OCI-LY1 (cell line): ENCODE data around the gene ERAL1.

ENCODE experiments used
- H2AFZ ChIP-seq: fragments of 200-600 bp; sonication (generic), shearing (Covaris generic); 2 replicates; pipeline ENCODE4 v1.6.0; 2014; ENCODE audit warnings: antibody characterized with exemption, mild to moderate bottlenecking, low read length
- H3F3A ChIP-seq: fragments of 200-600 bp; sonication (generic), shearing (Covaris generic); 2 replicates; pipeline ENCODE4 v1.6.0; 2014; ENCODE audit warnings: mild to moderate bottlenecking, antibody characterized with exemption, low read length, moderate library complexity; ENCODE audit not compliant: insufficient read depth
- H3K27ac ChIP-seq: fragments of 200-600 bp; sonication (generic); 2 replicates; pipeline ENCODE4 v1.5.1; 2014; ENCODE audit warnings: low read length, mixed run types, mild to moderate bottlenecking, low read depth; ENCODE audit not compliant: poor library complexity, severe bottlenecking
- H3K27me3 ChIP-seq: fragments of 200-600 bp; sonication (generic); 2 replicates; pipeline ENCODE4 v1.6.0; 2014; ENCODE audit warnings: antibody characterized with exemption, mild to moderate bottlenecking, low read length, moderate library complexity; ENCODE audit not compliant: insufficient read depth
- H3K36me3 ChIP-seq: fragments of 200-600 bp; sonication (generic); 2 replicates; pipeline ENCODE4 v1.6.1; 2014; ENCODE audit warnings: mild to moderate bottlenecking, antibody characterized with exemption, low read length, moderate library complexity, mixed read lengths; ENCODE audit not compliant: insufficient read depth
- H3K4me1 ChIP-seq: fragments of 200-600 bp; sonication (generic); 2 replicates; pipeline ENCODE4 v1.5.1; 2014; ENCODE audit warnings: mild to moderate bottlenecking, low read length, moderate library complexity; ENCODE audit not compliant: insufficient read depth, severe bottlenecking
- H3K4me2 ChIP-seq: fragments of 200-600 bp; sonication (generic), shearing (Covaris generic); 2 replicates; pipeline ENCODE4 v1.6.1; 2014; ENCODE audit warnings: low read length
- H3K4me3 ChIP-seq: fragments of 200-600 bp; sonication (generic); 2 replicates; pipeline ENCODE4 v1.5.1; 2014; ENCODE audit warnings: low read length, low read depth, mild to moderate bottlenecking, mixed read lengths; ENCODE audit not compliant: poor library complexity, severe bottlenecking
- H3K79me2 ChIP-seq: fragments of 200-600 bp; shearing (Covaris generic); 2 replicates; pipeline ENCODE4 v1.6.1; 2016; ENCODE audit warnings: mixed run types, low read length, mixed read lengths; ENCODE audit not compliant: insufficient read depth
- H3K9ac ChIP-seq: fragments of 200-600 bp; sonication (generic), shearing (Covaris generic); 2 replicates; pipeline ENCODE4 v1.6.1; 2014; ENCODE audit warnings: mild to moderate bottlenecking, low read length, mixed read lengths
- H3K9me2 ChIP-seq: fragments of 200-600 bp; sonication (generic), shearing (Covaris generic); 2 replicates; pipeline ENCODE4 v1.6.1; 2014; ENCODE audit warnings: low read depth, mild to moderate bottlenecking, low read length, mixed read lengths
- H3K9me3 ChIP-seq: fragments of 200-600 bp; shearing (Covaris generic); 2 replicates; pipeline ENCODE4 v1.6.1; 2014; ENCODE audit warnings: low read length, mixed read lengths
- H4K20me1 ChIP-seq: fragments of 200-600 bp; sonication (generic), shearing (Covaris generic); 2 replicates; pipeline ENCODE4 v1.6.0; 2016; ENCODE audit warnings: mild to moderate bottlenecking, low read length; ENCODE audit not compliant: insufficient read depth
- CTCF ChIP-seq: fragments of 200-600 bp; sonication (generic), shearing (Covaris generic); IDR thresholded peaks from 2 replicates; pipeline ENCODE4 v1.5.1; 2017; ENCODE audit warnings: mild to moderate bottlenecking, antibody characterized with exemption, low read length, moderate library complexity, mixed read lengths
- EZH2 ChIP-seq: fragments of 200-600 bp; sonication (generic), shearing (Covaris generic); IDR thresholded peaks from 2 replicates; pipeline ENCODE4 v1.8.0; 2017; ENCODE audit warnings: borderline replicate concordance, mixed run types, mild to moderate bottlenecking, antibody characterized with exemption, low read length, moderate library complexity, mixed read lengths

Gene ERAL1

GRCh38 chr17:28895794-28896447, 41.1 kb downstream of the ERAL1 start:
- H3K27ac ChIP-seq: peak overlapping the region; percentile 65
- H3K9me3 ChIP-seq: no peaks in the 10 kb centered on the region
- peak overlapping the region; percentile 90 for H3K4me3 ChIP-seq
- H3K9ac ChIP-seq: peak overlapping the region; percentile 91
- H3F3A ChIP-seq: no peaks in the 10 kb centered on the region
- H3K27me3 ChIP-seq: no peaks in the 10 kb centered on the region
- peaks cover 16% of the 10 kb centered on the region for H3K36me3 ChIP-seq
- no peaks in the 10 kb centered on the region for H4K20me1 ChIP-seq
- no peak overlapping the region for H2AFZ ChIP-seq
- H3K4me2 ChIP-seq: peak overlapping the region; percentile 94
- no peaks in the 10 kb centered on the region for H3K9me2 ChIP-seq
- peaks cover 11% of the 10 kb centered on the region; the same call in 1 of the 2 replicates for H3K79me2 ChIP-seq
- TF ChIP-seq EZH2 (no peak), CTCF (no peak)
- H3K4me1 ChIP-seq: peaks cover 49% of the 10 kb centered on the region

GRCh38 chr17:28896491-28896883, 41.7 kb downstream of the ERAL1 start:
- H3K4me1 ChIP-seq: peaks cover 54% of the 10 kb centered on the region
- H3K9ac ChIP-seq: peak overlapping the region; percentile 91
- no peaks in the 10 kb centered on the region for H3K27me3 ChIP-seq
- no peaks in the 10 kb centered on the region for H3K9me3 ChIP-seq
- peaks cover 10% of the 10 kb centered on the region for H3K36me3 ChIP-seq
- H2AFZ ChIP-seq: no peak overlapping the region
- H4K20me1 ChIP-seq: no peaks in the 10 kb centered on the region
- H3K4me2 ChIP-seq: peak overlapping the region; percentile 94
- peak overlapping the region; percentile 65 for H3K27ac ChIP-seq
- no peaks in the 10 kb centered on the region for H3K9me2 ChIP-seq
- peaks cover 14% of the 10 kb centered on the region for H3K79me2 ChIP-seq
- peak overlapping the region; percentile 90 for H3K4me3 ChIP-seq
- TF ChIP-seq EZH2 (no peak), CTCF (no peak)
- H3F3A ChIP-seq: no peaks in the 10 kb centered on the region

- H3K4me3 ChIP-seq: peak within 1 kb of the TSS; percentile 90
- H3K9ac ChIP-seq: peak within 1 kb of the TSS; percentile 91
- peak within 1 kb of the TSS; percentile 94 for H3K4me2 ChIP-seq
- H3K36me3 ChIP-seq: peaks cover 8% of the 10 kb centered on the region
- no peaks in the 10 kb centered on the region for H3F3A ChIP-seq
- H3K4me1 ChIP-seq: peaks cover 61% of the 10 kb centered on the region
- H3K27me3 ChIP-seq: no peaks in the 10 kb centered on the region
- TF ChIP-seq CTCF: peak; percentile 8
- TF ChIP-seq EZH2: no peak
- peaks cover 21% of the 10 kb centered on the region for H3K79me2 ChIP-seq
- H3K9me2 ChIP-seq: no peaks in the 10 kb centered on the region
- H3K9me3 ChIP-seq: no peaks in the 10 kb centered on the region
- H4K20me1 ChIP-seq: no peaks in the 10 kb centered on the region
- peak within 1 kb of the TSS; percentile 73 for H3K27ac ChIP-seq
- H2AFZ ChIP-seq: no peak within 1 kb of the TSS
Measured at GRCh38 chr17:28896884-28897768, 42.3 kb downstream of the ERAL1 start, which contains the start of gene FLOT2. Gene FLOT2, minus strand, starts transcription at chr17:28897733. Its CDS starts 159 bp downstream, at chr17:28897574.
